ENCODE measurements around the gene ASB2.

The ASB2 gene

GRCh38 chr14:93954900-93955849 lies 21.2 kb downstream of the ASB2 start:
- TF ChIP-seq CTCF (IDR thresholded peaks at IDR 0.05) = no peak
- DNase-seq = no peak
- H3K9me3 Mint-ChIP-seq = no peaks in the 10 kb centered on the region
- H3K4me1 Mint-ChIP-seq = peaks cover 58% of the 10 kb centered on the region
- H3K4me3 Mint-ChIP-seq = no peak overlapping the region
- H3K27me3 Mint-ChIP-seq (ENCODE audit: low read depth, poor library complexity) = peaks cover 22% of the 10 kb centered on the region
- no peaks in the 10 kb centered on the region for H3K36me3 Mint-ChIP-seq (ENCODE audit: low read depth)
- peak overlapping the region; percentile 83 for H3K27ac Mint-ChIP-seq

- H3K4me3 Mint-ChIP-seq = no peak overlapping the region
- peaks cover 21% of the 10 kb centered on the region for H3K27me3 Mint-ChIP-seq (ENCODE audit: low read depth, poor library complexity)
- H3K4me1 Mint-ChIP-seq = peaks cover 51% of the 10 kb centered on the region
- H3K27ac Mint-ChIP-seq = no peak overlapping the region
- DNase-seq = no peak
- H3K9me3 Mint-ChIP-seq = no peaks in the 10 kb centered on the region
- no peak for TF ChIP-seq CTCF (IDR thresholded peaks at IDR 0.05)
- no peaks in the 10 kb centered on the region for H3K36me3 Mint-ChIP-seq (ENCODE audit: low read depth)
Observed at GRCh38 chr14:93954516-93954830, 21.9 kb downstream of the ASB2 start.

GRCh38 chr14:93953739-93954515 lies 22.4 kb downstream of the ASB2 start:
- no peak for DNase-seq
- TF ChIP-seq CTCF (IDR thresholded peaks at IDR 0.05) = no peak
- Mint-ChIP-seq H3K9me3 (no peaks in the 10 kb centered on the region), H3K4me3 (no peak overlapping the region), H3K4me1 (peaks cover 45% of the 10 kb centered on the region), H3K36me3 (ENCODE audit: low read depth) (no peaks in the 10 kb centered on the region), H3K27me3 (ENCODE audit: low read depth, poor library complexity) (peaks cover 21% of the 10 kb centered on the region), H3K27ac (peak overlapping the region; percentile 18)

GRCh38 chr14:93953263-93953662 lies 23.1 kb downstream of the ASB2 start:
- DNase-seq = no peak
- H3K27ac Mint-ChIP-seq = no peak overlapping the region
- peaks cover 21% of the 10 kb centered on the region for H3K27me3 Mint-ChIP-seq (ENCODE audit: low read depth, poor library complexity)
- no peak overlapping the region for H3K4me3 Mint-ChIP-seq
- no peak for TF ChIP-seq CTCF (IDR thresholded peaks at IDR 0.05)
- no peaks in the 10 kb centered on the region for H3K9me3 Mint-ChIP-seq
- H3K36me3 Mint-ChIP-seq (ENCODE audit: low read depth) = no peaks in the 10 kb centered on the region
- H3K4me1 Mint-ChIP-seq = peaks cover 42% of the 10 kb centered on the region

- H3K27ac Mint-ChIP-seq = no peak overlapping the region
- peaks cover 21% of the 10 kb centered on the region for H3K27me3 Mint-ChIP-seq (ENCODE audit: low read depth, poor library complexity)
- peaks cover 42% of the 10 kb centered on the region for H3K4me1 Mint-ChIP-seq
- DNase-seq = no peak
- no peak overlapping the region for H3K4me3 Mint-ChIP-seq
- H3K9me3 Mint-ChIP-seq = no peaks in the 10 kb centered on the region
- TF ChIP-seq CTCF (IDR thresholded peaks at IDR 0.05) = no peak
- H3K36me3 Mint-ChIP-seq (ENCODE audit: low read depth) = no peaks in the 10 kb centered on the region
Observed at GRCh38 chr14:93952829-93953228, 23.5 kb downstream of the ASB2 start.
